Loucy (cell line): ENCODE data around the gene CCNYL1.

Experiments
- H2AFZ ChIP-seq: fragments of 200-600 bp; sonication (generic); 2 replicates; pipeline ENCODE4 v1.6.0; 2016; ENCODE audit warnings: antibody characterized with exemption, mild to moderate bottlenecking, low read length, moderate library complexity
- H3F3A ChIP-seq: fragments of 200-600 bp; 2 replicates; pipeline ENCODE4 v1.6.0; 2016; ENCODE audit warnings: antibody characterized with exemption, low read depth, mild to moderate bottlenecking
- H3K27me3 ChIP-seq: fragments of 200-600 bp; sonication (generic); 2 replicates; pipeline ENCODE4 v1.6.1; 2014; ENCODE audit warnings: low read length, mild to moderate bottlenecking; ENCODE audit not compliant: insufficient read depth, poor library complexity, severe bottlenecking
- H3K36me3 ChIP-seq: fragments of 200-600 bp; sonication (generic); 2 replicates; pipeline ENCODE4 v1.6.1; 2016; ENCODE audit warnings: low read length; ENCODE audit not compliant: insufficient read depth
- H3K4me1 ChIP-seq: fragments of 200-600 bp; sonication (generic); 2 replicates; pipeline ENCODE4 v1.5.1; 2014; ENCODE audit warnings: low read length, mild to moderate bottlenecking; ENCODE audit not compliant: insufficient read depth, poor library complexity, severe bottlenecking
- H3K4me2 ChIP-seq: fragments of 200-600 bp; sonication (generic); 2 replicates; pipeline ENCODE4 v1.6.0; 2014; ENCODE audit warnings: antibody characterized with exemption, low read length, low read depth, mild to moderate bottlenecking; ENCODE audit not compliant: poor library complexity, severe bottlenecking
- H3K4me3 ChIP-seq: fragments of 200-600 bp; sonication (generic); 2 replicates; pipeline ENCODE4 v1.5.1; 2014; ENCODE audit warnings: low read length, mild to moderate bottlenecking, mixed read lengths; ENCODE audit not compliant: poor library complexity, severe bottlenecking
- H3K79me2 ChIP-seq: fragments of 200-600 bp; sonication (generic); 2 replicates; pipeline ENCODE4 v1.6.1; 2014; ENCODE audit warnings: low read length; ENCODE audit not compliant: insufficient read depth
- H3K9ac ChIP-seq: fragments of 200-600 bp; sonication (generic); 2 replicates; pipeline ENCODE4 v1.6.0; 2014; ENCODE audit warnings: mild to moderate bottlenecking, low read depth, low read length, moderate library complexity; ENCODE audit not compliant: poor library complexity, severe bottlenecking
- H3K9me2 ChIP-seq: fragments of 200-600 bp; sonication (generic); replicated peaks from 2 replicates; pipeline ENCODE4 v1.6.1; 2016; ENCODE audit warnings: low read depth, low read length, mixed read lengths
- H3K9me3 ChIP-seq: fragments of 200-600 bp; sonication (generic); 2 replicates; pipeline ENCODE4 v1.6.1; 2014; ENCODE audit warnings: mild to moderate bottlenecking, antibody characterized with exemption, low read length, low read depth; ENCODE audit not compliant: insufficient read depth
- H4K20me1 ChIP-seq: fragments of 200-600 bp; sonication (generic); 2 replicates; pipeline ENCODE4 v1.6.0; 2014; ENCODE audit warnings: antibody characterized with exemption, low read length, mild to moderate bottlenecking; ENCODE audit not compliant: insufficient read depth, poor library complexity, severe bottlenecking
- EZH2phosphoT487 ChIP-seq: fragments of 200-600 bp; IDR thresholded peaks from 2 replicates; pipeline ENCODE4 v1.6.1; 2018; ENCODE audit warnings: antibody characterized with exemption, mild to moderate bottlenecking, moderate library complexity, borderline replicate concordance
- TF ChIP-seq, protein P1 (sequence below): fragments of 200-600 bp; sonication (generic); conservative IDR thresholded peaks from 2 replicates; pipeline ENCODE4 v1.5.1; 2014; ENCODE audit warnings: mild to moderate bottlenecking, antibody characterized with exemption, low read length

Gene CCNYL1

DNA sequence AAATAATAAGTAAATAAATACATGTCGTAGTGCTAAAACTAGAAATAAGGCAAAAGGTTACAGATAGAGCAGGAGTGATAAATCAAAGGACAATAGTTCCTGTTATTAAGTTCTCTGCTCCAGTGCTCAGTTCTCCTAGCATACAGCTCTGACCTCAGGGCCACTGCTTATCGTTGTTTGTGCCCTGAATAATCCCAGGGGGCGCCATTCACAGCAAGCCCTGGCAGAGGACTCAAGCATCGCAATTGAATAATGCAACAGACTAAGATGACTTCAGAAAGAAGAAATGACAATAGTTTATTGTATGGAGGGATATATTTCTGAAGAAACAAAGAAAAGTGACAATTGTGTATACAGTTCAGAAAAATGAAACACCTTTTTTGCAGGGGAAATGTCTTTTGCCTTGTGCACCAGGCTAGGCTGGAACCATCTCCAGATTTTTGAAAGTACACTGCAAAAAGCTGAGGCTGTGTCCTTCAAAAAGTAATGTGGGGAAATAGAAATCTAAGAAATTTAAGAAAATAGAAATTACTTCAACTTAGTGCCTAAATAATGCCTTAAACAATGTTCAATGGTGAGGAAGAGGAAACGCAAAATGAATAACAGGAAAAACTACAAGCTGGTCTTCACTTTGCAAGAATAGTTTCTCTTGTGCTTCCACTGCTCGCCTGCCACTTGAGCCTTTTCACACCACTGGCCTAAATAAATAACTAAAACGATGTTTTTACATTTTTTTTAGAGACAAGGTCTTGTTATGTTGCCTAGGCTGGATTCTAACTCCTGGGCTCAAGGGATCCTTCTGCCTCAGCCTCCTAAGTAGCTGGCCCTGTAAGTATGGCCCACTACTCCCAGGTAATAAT is 19.0 kb upstream of the CCNYL1 start:
- H3K9ac ChIP-seq: no peak overlapping the region
- no peak overlapping the region for H3K4me2 ChIP-seq
- no peaks in the 10 kb centered on the region for H4K20me1 ChIP-seq
- no peaks in the 10 kb centered on the region for H3K36me3 ChIP-seq
- H3K9me2 ChIP-seq: no peaks in the 10 kb centered on the region
- no peaks in the 10 kb centered on the region for H3K27me3 ChIP-seq
- H3K4me3 ChIP-seq: no peak overlapping the region
- H3K79me2 ChIP-seq: no peaks in the 10 kb centered on the region
- H3K4me1 ChIP-seq: no peaks in the 10 kb centered on the region
- no peak for TF ChIP-seq EZH2phosphoT487
- TF ChIP-seq, protein P1, sequence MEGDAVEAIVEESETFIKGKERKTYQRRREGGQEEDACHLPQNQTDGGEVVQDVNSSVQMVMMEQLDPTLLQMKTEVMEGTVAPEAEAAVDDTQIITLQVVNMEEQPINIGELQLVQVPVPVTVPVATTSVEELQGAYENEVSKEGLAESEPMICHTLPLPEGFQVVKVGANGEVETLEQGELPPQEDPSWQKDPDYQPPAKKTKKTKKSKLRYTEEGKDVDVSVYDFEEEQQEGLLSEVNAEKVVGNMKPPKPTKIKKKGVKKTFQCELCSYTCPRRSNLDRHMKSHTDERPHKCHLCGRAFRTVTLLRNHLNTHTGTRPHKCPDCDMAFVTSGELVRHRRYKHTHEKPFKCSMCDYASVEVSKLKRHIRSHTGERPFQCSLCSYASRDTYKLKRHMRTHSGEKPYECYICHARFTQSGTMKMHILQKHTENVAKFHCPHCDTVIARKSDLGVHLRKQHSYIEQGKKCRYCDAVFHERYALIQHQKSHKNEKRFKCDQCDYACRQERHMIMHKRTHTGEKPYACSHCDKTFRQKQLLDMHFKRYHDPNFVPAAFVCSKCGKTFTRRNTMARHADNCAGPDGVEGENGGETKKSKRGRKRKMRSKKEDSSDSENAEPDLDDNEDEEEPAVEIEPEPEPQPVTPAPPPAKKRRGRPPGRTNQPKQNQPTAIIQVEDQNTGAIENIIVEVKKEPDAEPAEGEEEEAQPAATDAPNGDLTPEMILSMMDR: peak; percentile 92
- H3K9me3 ChIP-seq: no peaks in the 10 kb centered on the region
- no peaks in the 10 kb centered on the region for H3F3A ChIP-seq
- peak overlapping the region; percentile 25 for H2AFZ ChIP-seq

- H3K9me3 ChIP-seq: no peaks in the 10 kb centered on the region
- H3K4me2 ChIP-seq: no peak overlapping the region
- H3K36me3 ChIP-seq: no peaks in the 10 kb centered on the region
- no peaks in the 10 kb centered on the region for H4K20me1 ChIP-seq
- no peaks in the 10 kb centered on the region for H3K79me2 ChIP-seq
- TF ChIP-seq, protein P1: no peak
- TF ChIP-seq EZH2phosphoT487: no peak
- no peak overlapping the region for H3K4me3 ChIP-seq
- no peaks in the 10 kb centered on the region for H3K27me3 ChIP-seq
- H3K9ac ChIP-seq: no peak overlapping the region
- no peaks in the 10 kb centered on the region for H3K9me2 ChIP-seq
- H3F3A ChIP-seq: no peaks in the 10 kb centered on the region
- no peaks in the 10 kb centered on the region for H3K4me1 ChIP-seq
- no peak overlapping the region for H2AFZ ChIP-seq
Observed at GRCh38 chr2:207693641-207694249, 17.7 kb upstream of the CCNYL1 start.

GRCh38 chr2:207694811-207695281 is 16.6 kb upstream of the CCNYL1 start:
- Histone ChIP-seq H3K4me2 (no peak overlapping the region), H3K9ac (no peak overlapping the region), H3K4me3 (no peak overlapping the region), H3K27me3 (no peaks in the 10 kb centered on the region), H3K9me3 (no peaks in the 10 kb centered on the region), H2AFZ (no peak overlapping the region), H3F3A (no peaks in the 10 kb centered on the region), H3K4me1 (no peaks in the 10 kb centered on the region), H3K36me3 (no peaks in the 10 kb centered on the region), H3K79me2 (no peaks in the 10 kb centered on the region), H4K20me1 (no peaks in the 10 kb centered on the region), H3K9me2 (no peaks in the 10 kb centered on the region)
- no peak for TF ChIP-seq EZH2phosphoT487
- TF ChIP-seq, protein P1: no peak
